ENCODE measurements around the gene GOLGA3.

DNA sequence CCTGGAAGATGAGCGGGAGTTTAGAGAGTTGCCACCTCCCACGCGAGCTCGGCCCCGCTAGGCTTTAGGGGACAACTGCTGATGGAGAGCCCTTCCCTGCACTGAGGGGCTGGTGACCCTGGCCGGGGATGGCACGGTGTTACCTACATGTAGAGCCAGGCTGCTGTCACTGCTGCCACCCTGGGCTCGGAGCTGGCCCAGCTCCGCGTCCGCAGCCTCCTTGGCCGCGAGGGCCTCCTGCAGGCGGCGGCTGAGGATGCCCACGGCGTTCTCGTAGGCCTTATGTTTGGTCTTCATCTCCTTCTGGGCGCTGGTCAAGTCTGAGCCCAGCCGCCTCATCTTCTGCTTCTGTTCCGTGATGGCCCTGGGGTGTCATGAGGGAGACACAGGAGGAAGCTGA is 42.5 kb downstream of the GOLGA3 start:
- TF ChIP-seq ARNT (IDR thresholded peaks at IDR 0.05) (no peak), FOXM1 (IDR thresholded peaks at IDR 0.05; ENCODE audit: borderline replicate concordance) (no peak), SP1 (IDR thresholded peaks at IDR 0.05) (no peak), FOXK2 (IDR thresholded peaks at IDR 0.05) (no peak), LEF1 (IDR thresholded peaks at IDR 0.05; ENCODE audit: borderline replicate concordance) (no peak), BHLHE40 (IDR thresholded peaks at IDR 0.05; ENCODE audit: borderline replicate concordance) (no peak)
- TF ChIP-seq, protein P1, sequence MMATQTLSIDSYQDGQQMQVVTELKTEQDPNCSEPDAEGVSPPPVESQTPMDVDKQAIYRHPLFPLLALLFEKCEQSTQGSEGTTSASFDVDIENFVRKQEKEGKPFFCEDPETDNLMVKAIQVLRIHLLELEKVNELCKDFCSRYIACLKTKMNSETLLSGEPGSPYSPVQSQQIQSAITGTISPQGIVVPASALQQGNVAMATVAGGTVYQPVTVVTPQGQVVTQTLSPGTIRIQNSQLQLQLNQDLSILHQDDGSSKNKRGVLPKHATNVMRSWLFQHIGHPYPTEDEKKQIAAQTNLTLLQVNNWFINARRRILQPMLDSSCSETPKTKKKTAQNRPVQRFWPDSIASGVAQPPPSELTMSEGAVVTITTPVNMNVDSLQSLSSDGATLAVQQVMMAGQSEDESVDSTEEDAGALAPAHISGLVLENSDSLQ (IDR thresholded peaks at IDR 0.05): no peak

Measured in HEK293T (cell line).